ENCODE data around the gene SOWAHC.
"Not testable (repeated sequence)": the region's sequence is repeated elsewhere in the genome, so short reads cannot be mapped to it uniquely, and the experiment has no call there.

Gene SOWAHC, protein sequence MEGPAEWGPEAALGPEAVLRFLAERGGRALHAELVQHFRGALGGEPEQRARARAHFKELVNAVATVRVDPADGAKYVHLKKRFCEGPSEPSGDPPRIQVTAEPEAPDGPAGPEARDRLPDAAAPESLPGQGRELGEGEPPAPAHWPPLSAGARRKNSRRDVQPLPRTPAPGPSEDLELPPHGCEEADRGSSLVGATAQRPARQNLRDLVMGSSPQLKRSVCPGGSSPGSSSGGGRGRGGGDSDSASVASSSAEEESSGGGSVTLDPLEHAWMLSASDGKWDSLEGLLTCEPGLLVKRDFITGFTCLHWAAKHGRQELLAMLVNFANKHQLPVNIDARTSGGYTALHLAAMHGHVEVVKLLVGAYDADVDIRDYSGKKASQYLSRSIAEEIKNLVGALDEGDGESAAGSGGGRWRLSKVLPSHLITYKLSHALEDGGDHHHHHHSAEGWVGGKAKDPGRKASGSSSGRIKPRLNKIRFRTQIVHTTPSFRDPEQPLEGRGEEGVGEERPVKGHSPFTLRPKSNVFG

DNA sequence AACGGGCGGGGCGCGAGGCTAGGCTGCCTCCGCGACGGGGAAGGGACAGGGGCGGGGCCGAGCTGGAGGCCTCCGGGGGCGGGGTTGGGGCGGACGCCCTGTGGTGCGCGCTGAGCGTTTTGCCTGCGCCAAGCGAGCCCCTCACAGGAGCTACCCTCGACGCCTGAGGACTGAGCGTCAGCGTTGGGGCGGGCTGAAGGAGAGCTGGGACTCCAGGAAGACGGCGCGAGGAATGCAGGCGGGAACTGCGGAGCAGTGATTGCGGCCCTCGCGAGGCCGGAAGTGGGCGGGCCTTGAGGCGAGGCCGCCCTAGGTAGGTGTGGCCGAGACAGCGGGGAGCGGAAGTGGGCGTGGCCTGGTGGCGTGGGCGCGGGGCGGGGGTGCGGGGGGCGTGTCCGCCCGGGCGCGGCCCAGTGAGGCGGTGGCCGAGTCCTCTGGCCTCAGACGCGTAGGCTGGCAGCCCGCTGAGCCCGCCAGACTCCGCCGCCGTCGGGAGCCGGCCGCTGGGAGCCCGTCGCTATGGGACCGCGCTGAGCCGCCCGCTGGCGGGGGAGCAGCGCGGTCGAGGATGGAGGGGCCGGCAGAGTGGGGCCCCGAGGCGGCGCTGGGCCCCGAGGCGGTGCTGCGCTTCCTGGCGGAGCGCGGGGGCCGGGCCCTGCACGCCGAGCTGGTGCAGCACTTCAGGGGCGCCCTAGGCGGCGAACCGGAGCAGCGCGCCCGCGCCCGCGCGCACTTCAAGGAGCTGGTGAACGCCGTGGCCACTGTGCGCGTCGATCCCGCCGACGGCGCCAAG lies at the start of gene SOWAHC, which contains the start of gene SEPTIN10:
Gene SOWAHC (plus strand): TSS at position 443 of the 793 bp plus-strand sequence. CDS start 126 bp downstream, at position 569.
Gene SEPTIN10 (minus strand): TSS at position 45 of the 793 bp plus-strand sequence. CDS start 139 bp downstream, outside the sequence.
- DNase-seq (ENCODE audit: low spot score), result peak; percentile 66

DNA sequence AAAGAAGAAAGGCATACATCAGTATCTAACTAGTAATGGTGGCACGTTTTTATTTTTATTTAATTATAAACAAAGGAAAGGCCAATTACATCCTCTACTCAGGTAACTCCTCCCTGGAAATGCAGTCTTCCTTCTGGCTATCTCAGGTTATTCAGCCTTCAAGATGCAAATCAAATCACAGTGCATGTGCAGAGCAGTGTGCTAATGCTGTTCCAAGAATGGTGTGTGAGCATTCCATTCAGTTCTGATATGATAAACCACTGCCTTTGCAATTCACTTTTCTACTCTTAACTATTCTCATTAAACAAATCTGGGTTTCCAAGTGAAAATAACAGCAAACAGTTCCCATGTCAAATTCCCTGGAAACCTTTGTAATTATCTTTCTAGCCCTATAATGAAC lies 38.8 kb upstream of the SOWAHC start:
- DNase-seq (ENCODE audit: low spot score), result no peak

DNA sequence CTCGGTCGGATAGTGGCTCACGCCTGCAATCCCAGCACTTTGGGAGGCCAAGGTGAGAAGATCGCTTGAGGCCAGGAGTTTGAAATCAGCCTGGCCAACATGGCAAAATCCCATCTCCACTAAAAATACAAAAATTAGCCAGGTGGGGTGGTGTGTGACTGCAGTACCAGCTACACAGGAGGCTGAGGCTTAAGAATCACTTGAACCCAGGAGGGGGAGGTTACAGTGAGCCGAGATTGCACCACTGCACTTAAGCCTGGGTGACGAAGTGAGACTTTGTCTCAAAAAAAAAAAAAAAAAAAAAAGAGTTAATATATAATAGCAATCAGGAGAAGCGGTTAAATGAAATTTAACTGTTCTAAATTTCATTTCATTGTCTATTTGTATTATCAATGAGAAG lies 36.5 kb upstream of the SOWAHC start:
- not testable (repeated sequence) for DNase-seq (ENCODE audit: low spot score)

DNA sequence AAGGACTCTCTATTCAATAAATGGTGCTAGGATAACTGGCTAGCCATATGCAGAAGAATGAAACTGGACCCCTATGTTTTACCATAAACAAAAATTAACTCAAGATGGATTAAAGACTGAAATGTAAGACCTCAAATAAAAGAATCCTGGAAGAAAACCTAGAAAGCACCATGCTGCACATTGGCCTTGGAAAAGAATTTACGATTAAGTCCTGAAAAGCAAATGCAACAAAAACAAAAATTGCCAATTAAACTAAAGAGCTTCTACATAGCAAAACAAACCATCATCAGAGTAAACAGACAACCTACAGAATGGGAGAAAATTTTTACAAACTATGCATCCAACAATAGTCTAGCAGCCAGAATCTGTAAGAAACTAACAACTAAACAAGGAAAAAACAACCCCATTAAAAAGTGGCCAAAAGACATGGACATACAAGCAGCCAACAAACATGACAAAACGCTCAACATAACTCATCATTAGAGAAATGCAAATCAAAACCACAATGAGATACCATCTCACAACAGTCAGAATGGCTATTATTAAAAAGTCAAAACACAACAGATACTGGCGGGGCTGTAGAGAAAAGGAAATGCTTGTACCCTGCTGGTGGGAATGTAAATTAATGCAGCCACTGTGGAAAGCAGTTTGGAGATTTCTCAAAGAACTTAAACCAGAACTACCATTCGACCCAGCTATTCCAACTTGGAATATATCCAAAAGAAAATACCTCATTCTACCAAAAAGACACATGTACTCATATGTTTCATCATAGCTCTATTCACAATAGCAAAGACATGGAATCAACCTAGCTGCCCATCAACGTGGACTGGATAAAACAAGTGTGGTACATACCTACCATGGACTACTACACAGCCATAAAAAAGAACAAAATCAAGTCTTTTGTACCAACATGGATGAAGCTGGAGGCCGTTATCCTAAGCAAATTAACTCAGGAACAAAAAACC lies 31.0 kb upstream of the SOWAHC start:
- DNase-seq (ENCODE audit: low spot score), result no peak

DNA sequence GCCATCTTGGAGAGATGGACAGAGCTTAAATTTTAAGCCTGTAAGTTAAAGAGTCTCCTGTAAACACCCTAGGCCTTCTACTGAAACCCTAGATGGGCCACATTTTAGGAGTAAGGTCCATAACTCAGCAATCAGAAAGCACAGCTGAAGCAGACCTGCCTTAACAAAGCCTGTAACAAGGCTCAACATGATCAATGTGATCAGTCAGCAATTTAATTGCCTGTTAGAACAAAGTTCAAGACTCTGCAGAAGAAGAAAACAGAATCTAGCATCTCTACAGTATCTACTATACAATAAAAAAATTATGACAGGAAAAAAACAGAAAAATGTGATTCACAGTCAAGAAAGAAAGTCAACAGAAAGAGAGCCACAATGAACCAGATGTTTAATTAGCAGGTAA lies 27.5 kb upstream of the SOWAHC start:
- DNase-seq (ENCODE audit: low spot score), result no peak

DNA sequence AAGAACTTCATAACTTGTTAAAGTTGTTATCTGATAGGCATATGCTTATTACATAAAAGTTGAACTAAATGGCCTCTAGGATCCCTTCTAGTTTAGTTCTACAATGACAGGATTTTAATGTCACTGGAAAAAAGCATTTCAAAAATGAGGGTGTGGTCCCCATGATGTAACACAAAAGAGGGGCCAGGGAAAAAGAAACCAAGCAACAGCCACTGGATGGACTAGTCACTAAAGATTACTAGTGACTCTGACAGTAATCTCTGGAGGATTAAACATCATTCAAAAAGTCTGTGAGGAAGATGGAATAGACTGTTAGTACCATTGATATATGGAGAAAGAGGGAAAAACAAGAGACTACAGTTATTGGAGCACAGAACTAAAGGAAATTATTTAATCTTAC lies 23.0 kb upstream of the SOWAHC start:
- no peak for DNase-seq (ENCODE audit: low spot score)

DNA sequence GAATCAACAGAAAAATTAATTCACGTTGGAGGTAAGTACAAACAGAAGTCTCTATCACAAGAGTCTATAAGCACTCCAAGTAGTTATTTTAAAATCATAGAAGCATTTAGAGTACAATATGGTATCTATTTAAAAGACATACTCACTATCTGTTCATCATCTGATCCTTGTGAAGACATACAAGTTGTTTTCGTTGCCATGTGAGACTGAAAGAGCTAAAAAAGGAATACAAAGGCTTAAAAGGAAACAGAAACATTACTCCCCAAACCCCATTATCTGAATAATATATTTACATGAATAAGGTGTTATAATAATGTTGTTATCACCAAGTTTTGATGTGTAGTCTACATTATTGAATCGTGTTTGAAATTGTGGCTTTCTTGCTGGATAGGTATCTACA lies 21.3 kb upstream of the SOWAHC start:
- DNase-seq (ENCODE audit: low spot score), result no peak

DNA sequence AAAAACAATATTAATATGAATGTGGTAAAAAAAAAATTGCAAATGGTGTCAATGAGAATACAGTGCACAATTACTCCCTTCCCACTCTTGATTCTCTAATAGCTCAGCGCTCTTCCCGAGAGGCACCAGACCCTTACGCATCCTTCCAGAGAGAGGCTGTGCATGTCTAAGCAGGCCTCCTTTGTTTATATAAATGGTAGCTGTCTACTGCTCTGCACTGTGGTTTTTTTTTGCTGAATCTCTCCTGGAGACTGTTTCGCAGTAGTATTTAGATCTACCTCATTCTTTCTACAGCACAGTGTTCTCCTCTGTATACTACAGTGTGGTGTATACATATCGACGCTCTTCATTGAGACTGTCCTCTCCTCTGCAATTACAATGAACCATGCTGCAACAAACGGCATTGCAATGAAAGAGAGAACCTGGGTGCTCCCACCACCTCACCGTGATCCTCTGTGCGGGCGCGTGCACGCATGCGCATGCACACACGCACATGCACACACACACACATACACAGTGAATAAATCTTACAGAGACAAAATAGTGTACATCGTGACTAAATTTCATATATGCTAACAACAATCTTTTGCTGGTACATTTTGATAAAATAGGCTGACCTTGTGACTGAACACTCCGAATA lies 19.8 kb upstream of the SOWAHC start:
- DNase-seq (ENCODE audit: low spot score), result no peak

DNA sequence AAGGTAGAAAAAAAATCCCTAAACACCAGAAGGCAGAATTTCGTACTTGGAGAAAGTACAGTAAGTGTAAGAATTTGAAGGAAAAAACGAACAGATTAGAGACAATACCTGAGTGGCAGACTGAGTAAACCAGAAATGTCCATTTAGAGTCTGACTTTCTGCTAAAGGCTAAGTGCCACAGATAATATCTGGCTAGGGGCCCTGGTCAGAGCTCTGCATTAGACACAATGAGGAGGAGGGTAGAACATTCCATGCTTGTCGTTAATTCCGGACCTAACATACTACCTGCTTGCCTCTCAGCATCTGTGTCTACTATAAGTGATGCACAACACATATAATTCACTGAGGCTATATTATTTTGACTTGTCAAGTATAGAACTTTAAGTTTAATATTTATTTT lies 18.5 kb upstream of the SOWAHC start:
- DNase-seq (ENCODE audit: low spot score), result no peak

DNA sequence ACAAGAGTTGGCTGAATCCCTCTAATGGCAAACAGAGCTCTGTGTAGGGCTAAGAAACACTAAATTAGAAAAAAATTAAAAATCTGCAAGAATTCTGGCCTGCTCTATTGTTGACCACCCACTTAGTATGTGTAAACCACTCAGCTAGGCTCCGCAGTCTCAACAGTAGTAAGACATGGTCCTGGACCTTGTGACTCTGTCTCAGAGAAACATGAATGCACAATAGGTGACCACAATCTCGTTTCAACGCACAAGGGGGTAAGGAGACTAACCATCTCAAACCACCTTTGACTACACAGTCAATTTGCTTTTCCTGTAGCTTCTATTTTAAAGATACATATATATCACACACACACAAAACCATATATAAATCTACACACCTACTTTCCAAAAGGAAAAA lies 16.9 kb upstream of the SOWAHC start:
- DNase-seq (ENCODE audit: low spot score), result no peak

DNA sequence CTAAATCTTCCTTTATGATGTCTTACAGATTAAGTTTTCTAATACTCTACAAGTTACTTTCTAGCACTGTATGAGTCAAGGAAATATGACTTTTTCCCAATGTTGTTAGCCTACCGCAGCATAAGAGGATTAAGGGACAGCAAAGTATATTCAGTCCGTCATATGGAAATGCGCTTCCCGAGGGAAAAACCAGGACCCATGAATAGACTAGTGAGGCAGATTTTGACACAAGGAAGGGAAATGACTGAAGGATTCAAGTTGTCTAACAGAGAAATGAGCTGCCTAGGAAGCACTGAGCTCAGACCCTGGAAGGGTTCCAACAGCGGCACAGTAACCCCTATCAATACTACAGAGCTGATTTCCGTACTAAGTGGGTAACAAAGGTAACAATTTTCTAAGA lies 12.4 kb upstream of the SOWAHC start:
- DNase-seq (ENCODE audit: low spot score), result no peak

DNA sequence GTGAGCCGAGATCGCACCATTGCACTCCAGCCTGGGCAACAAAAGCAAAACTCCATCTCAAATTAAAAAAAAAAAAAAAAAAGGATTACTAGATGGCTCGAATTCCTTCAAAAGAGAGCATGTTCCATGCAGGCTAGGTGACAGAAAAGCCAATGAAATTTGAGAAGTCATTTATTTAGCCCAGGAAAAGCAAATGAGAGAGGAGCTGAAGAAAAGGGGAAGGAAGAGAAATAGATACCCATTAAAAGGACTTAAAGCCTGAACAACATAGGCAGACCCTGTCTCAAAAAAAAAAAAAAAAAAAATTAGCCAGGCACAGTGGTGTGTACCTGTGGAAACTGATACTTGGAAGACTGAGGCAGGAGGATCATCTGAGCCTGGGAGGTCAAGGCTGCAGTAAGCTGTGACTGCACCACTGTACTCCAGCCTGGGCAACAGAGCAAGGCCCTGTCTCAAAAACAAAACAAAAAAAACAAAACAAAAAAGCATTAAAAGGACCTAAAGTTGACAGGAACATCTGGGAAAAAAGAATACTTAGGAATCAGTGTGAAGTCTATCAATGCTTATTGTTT lies 11.5 kb upstream of the SOWAHC start:
- DNase-seq (ENCODE audit: low spot score), result no peak

DNA sequence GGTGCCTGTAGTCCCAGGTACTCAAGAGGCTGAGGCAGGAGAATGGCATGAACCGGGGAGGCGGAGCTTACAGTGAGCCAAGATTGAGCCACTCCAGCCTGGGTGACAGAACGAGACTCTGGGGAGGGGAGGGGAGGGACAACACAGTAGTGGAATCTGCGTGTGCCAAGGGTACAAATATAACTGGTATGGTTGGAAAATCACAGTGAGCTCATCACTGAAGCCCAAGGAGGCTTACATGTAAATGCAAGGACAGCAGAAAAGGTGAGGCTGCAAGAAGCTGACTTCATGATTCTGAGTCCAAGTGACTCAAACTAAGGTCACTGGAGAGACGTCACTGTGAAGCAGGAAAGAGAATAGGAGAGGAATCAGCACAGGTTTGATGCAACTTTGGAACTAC lies 9.6 kb upstream of the SOWAHC start:
- DNase-seq (ENCODE audit: low spot score), result no peak

DNA sequence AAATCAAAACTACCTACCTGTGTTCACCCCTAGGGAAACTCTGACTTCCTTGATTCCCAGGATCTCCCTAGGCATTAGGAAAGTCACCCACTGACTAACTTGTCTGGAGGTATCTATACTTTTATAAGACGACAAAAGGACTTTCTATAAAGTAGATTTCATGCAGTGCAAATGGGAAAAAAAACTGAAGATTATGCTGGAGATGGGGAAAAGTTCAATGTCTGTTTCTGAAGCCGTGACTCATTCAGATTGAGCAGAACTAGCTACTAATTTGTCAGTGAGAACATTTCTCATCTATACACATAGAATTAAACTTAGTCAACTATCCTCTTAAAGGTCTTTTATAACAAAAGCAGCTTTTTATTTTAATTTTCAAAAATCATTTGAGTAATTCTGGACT lies 6.4 kb upstream of the SOWAHC start:
- DNase-seq (ENCODE audit: low spot score), result no peak

DNA sequence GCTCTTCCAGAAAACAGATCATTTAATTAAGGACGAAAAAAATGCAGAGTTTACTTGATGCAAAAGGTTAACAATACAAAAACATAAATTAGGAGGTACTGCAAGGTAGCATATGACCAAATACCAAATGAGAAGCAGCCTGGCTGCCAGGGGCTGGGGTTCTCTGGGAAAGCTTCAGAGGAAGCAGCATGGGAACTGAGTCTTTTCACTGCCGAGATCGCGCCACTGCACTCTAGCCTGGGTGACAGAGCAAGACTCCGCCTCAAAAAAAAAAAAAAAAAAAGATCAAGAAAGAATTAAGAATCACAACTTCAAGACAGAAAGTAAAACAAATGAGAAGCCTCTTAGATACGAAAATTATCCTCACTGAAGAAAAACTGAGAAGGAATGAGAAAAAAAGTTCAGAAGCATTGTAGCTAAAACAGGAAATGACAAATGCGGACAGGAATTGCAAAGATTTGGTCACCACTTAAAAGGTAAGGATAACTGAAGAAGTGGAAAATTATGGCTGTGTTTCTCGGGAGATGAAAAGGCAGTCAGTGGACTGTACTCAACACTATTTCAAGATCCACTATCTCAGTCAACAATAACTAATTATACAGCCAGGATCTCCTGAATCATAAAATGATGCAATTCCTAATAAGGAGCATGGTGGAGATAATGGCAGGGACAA lies 4.7 kb upstream of the SOWAHC start:
- DNase-seq (ENCODE audit: low spot score), result no peak

DNA sequence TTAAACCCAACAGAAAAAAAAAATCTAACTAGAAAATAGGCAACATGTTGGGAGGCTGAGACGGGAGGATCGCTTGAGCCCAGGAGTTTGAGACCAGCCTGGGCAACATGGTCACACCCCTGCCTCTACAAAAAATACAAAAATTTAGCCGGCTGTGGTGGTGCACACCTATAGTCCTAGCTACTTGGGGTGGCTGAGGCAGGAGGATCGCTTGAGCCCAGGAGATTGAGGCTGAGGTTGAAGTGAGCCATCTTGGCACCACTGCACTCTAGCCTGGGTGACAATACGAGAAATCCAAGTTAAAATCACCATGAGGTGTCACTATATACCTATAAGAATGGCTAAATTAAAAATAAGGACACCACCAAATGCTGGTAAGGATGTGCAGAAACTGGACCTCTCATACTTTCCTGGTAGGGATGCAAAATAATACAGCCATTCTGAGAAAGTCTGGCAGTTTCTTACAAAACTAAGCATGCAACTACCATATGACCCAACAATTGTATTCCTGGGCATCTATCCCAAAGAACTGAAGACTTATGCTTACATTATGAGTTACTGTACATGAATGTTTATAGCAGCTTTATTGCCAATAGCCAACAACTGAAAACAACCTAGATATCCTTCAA lies 2.6 kb upstream of the SOWAHC start:
- no peak for DNase-seq (ENCODE audit: low spot score)

DNA sequence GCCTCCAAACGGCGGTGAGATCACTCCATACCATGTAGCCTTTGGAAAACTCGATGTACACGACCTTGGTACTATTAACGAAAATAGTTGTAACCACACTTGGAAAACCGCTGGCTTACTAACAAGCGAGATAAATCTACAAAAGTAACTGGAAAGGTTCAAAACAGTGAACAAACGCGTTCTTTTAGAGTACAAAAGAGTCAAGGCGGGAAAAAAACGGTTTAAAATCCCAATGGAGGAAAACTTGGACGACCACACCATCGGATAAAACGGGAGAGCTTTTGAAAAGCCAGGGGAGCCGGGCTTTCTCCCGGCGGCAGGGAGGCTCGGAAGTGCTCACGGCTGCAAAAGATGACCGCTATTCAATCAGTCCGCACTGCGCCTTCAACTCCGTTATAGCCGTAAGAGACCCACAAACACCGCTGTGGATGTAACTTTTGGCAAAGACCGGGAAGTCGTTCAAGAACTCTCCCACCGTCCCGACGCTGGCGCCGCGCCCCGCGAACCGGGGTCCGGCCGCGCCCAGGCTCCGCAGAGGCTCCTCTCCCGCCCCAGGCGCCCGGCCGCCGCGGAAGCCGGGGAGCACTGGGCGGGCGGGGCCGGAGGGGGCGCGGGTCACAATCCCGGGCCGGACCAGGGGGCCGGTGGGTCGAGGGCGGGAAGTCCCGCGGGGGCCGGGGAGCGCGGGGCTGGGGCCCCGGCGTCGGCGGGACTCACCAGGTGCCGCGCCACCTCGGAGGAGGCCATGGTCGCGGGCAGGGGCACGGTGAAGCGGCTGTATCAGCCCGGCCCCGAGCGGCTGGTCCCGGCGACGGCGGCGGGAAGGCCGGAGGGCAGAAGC lies 863 bp upstream of the SOWAHC start:
- no peak for DNase-seq (ENCODE audit: low spot score)

DNA sequence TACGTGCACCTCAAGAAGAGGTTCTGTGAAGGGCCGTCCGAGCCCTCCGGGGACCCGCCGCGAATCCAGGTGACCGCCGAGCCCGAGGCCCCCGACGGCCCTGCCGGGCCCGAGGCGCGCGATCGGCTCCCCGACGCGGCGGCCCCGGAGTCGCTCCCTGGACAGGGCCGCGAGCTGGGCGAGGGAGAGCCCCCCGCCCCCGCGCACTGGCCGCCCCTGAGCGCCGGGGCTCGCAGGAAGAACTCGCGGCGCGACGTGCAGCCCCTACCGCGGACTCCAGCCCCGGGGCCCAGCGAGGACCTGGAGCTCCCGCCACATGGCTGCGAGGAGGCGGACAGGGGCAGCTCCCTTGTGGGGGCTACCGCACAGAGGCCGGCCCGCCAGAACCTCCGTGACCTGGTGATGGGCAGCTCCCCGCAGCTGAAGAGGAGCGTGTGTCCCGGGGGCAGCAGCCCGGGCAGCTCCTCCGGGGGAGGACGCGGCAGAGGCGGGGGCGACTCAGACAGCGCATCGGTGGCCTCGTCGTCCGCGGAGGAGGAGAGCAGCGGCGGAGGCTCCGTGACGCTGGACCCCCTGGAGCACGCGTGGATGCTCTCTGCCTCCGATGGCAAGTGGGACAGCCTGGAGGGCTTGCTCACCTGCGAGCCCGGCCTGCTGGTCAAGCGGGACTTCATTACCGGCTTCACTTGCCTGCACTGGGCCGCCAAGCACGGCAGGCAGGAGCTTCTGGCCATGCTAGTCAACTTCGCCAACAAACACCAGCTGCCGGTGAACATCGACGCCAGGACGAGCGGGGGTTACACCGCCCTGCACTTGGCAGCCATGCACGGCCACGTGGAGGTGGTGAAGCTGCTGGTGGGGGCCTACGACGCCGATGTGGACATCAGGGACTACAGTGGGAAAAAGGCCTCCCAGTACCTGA lies 812 bp downstream of the SOWAHC start:
- no peak for DNase-seq (ENCODE audit: low spot score)
